HEK293T (cell line): ENCODE data around the gene NPAS3.

Experiments used
- ARNT ChIP-seq: fragments of 450-650 bp; IDR thresholded peaks from 2 replicates; pipeline ENCODE4 v1.6.1; 2017; ENCODE audit warnings: mild to moderate bottlenecking
- BHLHE40 ChIP-seq: fragments of 450-650 bp; IDR thresholded peaks from 2 replicates; pipeline ENCODE4 v1.6.1; 2016; ENCODE audit warnings: mild to moderate bottlenecking, moderate library complexity, borderline replicate concordance
- CTBP1 ChIP-seq: fragments of 450-650 bp; IDR thresholded peaks from 2 replicates; pipeline ENCODE4 v1.6.1; 2016; ENCODE audit warnings: borderline replicate concordance
- ELF4 ChIP-seq: fragments of 450-650 bp; IDR thresholded peaks from 2 replicates; pipeline ENCODE4 v1.6.1; 2017; ENCODE audit warnings: antibody characterized with exemption
- FOXA1 ChIP-seq: fragments of 450-650 bp; IDR thresholded peaks from 2 replicates; pipeline ENCODE4 v1.6.1; 2016; ENCODE audit warnings: mild to moderate bottlenecking
- FOXK2 ChIP-seq: fragments of 450-650 bp; IDR thresholded peaks from 2 replicates; pipeline ENCODE4 v1.6.1; 2016; ENCODE audit warnings: mild to moderate bottlenecking
- FOXM1 ChIP-seq: fragments of 450-650 bp; IDR thresholded peaks from 2 replicates; pipeline ENCODE4 v1.6.1; 2017; ENCODE audit warnings: mild to moderate bottlenecking, borderline replicate concordance
- L3MBTL2 ChIP-seq: fragments of 450-650 bp; conservative IDR thresholded peaks from 2 replicates; pipeline ENCODE4 v1.6.1; 2016; ENCODE audit warnings: mild to moderate bottlenecking
- LEF1 ChIP-seq: fragments of 450-650 bp; IDR thresholded peaks from 2 replicates; pipeline ENCODE4 v1.6.1; 2017; ENCODE audit warnings: mild to moderate bottlenecking, borderline replicate concordance
- NFRKB ChIP-seq: fragments of 450-650 bp; IDR thresholded peaks from 2 replicates; pipeline ENCODE4 v1.6.1; 2016; ENCODE audit warnings: mild to moderate bottlenecking, moderate library complexity
- SP1 ChIP-seq: fragments of 450-650 bp; IDR thresholded peaks from 2 replicates; pipeline ENCODE4 v1.6.1; 2017
- SUZ12 ChIP-seq: fragments of 450-650 bp; IDR thresholded peaks from 2 replicates; pipeline ENCODE4 v1.6.1; 2016; ENCODE audit warnings: mild to moderate bottlenecking
- ZNF384 ChIP-seq: fragments of 450-650 bp; IDR thresholded peaks from 2 replicates; pipeline ENCODE4 v1.6.1; 2016
- TF ChIP-seq, protein P1 (sequence below): fragments of 450-650 bp; IDR thresholded peaks from 2 replicates; pipeline ENCODE4 v1.6.1; 2016

DNA sequence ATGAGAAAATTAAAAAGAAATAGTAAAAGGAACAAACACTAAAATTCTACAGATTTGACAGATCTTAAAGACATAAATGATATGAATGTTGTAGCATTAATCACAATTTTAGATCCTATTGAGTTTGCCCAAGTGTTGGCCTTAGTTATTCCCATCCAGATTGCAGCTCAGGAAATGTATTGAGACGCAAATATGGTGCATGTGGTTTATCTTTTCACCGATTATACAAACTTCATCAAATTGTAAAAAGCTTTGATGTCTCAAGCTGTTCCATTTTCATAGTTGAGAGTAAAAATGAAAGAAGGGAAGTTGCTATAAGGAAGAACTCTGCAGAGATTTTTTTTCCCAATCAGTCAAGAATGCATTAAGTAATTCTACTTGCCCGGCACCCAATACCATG is 683.8 kb downstream of the NPAS3 start:
- no peak for TF ChIP-seq NFRKB
- TF ChIP-seq FOXK2, result no peak
- TF ChIP-seq LEF1, result no peak
- TF ChIP-seq SP1, result no peak
- TF ChIP-seq SUZ12, result no peak
- no peak for TF ChIP-seq FOXM1
- no peak for TF ChIP-seq CTBP1
- no peak for TF ChIP-seq BHLHE40
- no peak for TF ChIP-seq ELF4
- no peak for TF ChIP-seq ARNT
- no peak for TF ChIP-seq ZNF384
- TF ChIP-seq, protein P1, sequence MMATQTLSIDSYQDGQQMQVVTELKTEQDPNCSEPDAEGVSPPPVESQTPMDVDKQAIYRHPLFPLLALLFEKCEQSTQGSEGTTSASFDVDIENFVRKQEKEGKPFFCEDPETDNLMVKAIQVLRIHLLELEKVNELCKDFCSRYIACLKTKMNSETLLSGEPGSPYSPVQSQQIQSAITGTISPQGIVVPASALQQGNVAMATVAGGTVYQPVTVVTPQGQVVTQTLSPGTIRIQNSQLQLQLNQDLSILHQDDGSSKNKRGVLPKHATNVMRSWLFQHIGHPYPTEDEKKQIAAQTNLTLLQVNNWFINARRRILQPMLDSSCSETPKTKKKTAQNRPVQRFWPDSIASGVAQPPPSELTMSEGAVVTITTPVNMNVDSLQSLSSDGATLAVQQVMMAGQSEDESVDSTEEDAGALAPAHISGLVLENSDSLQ, result no peak
- no peak for TF ChIP-seq L3MBTL2
- TF ChIP-seq FOXA1, result no peak
